HG03280 (cell line): ENCODE measurements around the gene USP24.
"Not testable (repeated sequence)": the region's sequence is repeated elsewhere in the genome, so short reads cannot be mapped to it uniquely, and the experiment has no call there.

ENCODE experiments used
- ATAC-seq: cut with Tn5 transposase; IDR thresholded peaks from one replicate; pipeline ENCODE4 v1.9.1; 2021; ENCODE audit warnings: mild to moderate bottlenecking, moderate library complexity; ENCODE audit not compliant: unreplicated experiment

USP24 gene

GRCh38 chr1:55127827-55128343, 87.3 kb downstream of the USP24 start:
- ATAC-seq: peak; percentile 64

DNA sequence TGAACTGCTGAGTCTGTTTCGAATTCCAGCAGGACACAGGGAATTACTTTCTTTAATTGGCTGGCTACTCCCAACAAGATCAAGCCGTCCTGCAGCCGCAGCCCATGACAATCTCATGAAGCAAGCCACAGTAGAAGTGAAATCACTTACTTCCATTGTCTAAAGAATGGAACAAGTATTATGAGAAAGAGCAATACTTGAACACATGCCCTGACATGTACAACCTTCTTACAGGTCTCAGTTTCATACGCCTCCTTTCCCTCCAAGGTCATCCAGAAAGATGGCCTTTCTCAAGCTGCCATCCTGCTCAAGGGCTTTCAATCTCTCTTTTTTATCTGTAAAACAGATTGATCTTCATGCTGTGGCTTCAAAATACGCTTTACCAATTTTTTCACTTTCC, 90.7 kb downstream of the USP24 start:
- ATAC-seq: no peak

GRCh38 chr1:55120538-55120937, 94.6 kb downstream of the USP24 start:
- no peak for ATAC-seq

- no peak for ATAC-seq
These were observed 96.4 kb downstream of the USP24 start for GRCh38 chr1:55118651-55119329.

GRCh38 chr1:55117941-55118340, 97.2 kb downstream of the USP24 start:
- no peak for ATAC-seq

- ATAC-seq: not testable (repeated sequence)
These were observed 106.2 kb downstream of the USP24 start for GRCh38 chr1:55109005-55109404.

DNA sequence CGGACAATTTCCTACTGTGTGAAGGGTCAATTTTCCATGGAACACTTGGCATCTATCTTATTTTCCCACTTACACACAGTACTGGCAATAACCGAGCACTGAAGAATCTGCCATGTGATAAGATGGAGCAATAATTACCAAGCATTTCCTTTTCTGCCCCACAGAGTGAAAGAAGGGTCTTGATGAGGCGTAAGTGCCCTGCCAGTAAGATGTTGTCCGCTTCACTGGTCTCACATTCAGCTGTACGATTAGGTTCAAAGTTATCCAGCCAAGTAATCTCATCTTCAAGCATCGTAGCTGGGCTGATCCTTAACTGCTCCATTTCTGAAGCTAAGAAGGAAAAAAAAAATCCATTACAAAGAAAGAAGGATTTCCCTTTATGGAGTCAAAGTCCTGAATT, 108.1 kb downstream of the USP24 start:
- no peak for ATAC-seq

- ATAC-seq: no peak
These were observed 111.3 kb downstream of the USP24 start for GRCh38 chr1:55103891-55104290.

DNA sequence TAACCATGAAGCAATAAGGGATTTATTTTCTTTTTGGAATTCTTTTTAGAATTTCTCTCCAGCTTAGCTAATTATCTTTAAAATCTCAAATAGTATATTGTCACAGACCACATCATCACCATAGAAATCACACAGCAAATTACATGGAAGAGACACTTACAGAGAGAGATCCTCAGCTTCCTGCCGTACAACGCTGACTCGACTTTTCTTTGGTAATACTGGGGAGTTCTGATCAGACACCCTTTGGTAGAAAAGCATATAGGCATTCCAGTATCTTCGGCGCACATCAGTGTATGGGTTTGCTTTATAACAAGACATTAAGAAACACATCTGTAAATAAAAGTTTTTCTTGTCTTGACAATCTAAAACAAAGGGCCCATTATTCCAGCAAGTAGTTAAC, 120.1 kb downstream of the USP24 start:
- no peak for ATAC-seq

- no peak for ATAC-seq
These were observed 122.7 kb downstream of the USP24 start for GRCh38 chr1:55092475-55092874.

- ATAC-seq: no peak
These were observed 125.5 kb downstream of the USP24 start for GRCh38 chr1:55089683-55090082.

DNA sequence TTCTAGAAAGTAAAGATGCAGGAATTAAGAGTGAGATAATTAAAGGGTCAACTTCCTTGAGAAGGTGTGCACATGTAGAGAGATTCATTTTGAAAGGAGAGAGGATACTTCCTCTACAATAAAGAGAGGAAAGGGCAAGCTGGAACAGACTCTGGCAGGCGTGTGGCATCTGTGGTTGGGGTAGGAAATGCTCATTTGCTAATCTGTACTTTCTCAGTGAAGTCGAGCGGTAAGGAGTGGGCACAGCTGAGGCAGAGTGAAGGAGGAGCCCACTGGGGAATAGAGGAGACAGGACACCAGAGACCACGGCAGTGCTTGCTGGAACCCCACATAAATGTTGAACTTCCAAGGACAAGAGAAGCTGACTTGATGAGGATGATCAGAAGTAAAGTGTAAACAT, 126.8 kb downstream of the USP24 start:
- ATAC-seq: no peak

GRCh38 chr1:55087439-55087838, 127.7 kb downstream of the USP24 start:
- no peak for ATAC-seq

- ATAC-seq: no peak
These were observed 130.9 kb downstream of the USP24 start for GRCh38 chr1:55084257-55084656.

- ATAC-seq: no peak
These were observed 133.3 kb downstream of the USP24 start for GRCh38 chr1:55081905-55082296.

DNA sequence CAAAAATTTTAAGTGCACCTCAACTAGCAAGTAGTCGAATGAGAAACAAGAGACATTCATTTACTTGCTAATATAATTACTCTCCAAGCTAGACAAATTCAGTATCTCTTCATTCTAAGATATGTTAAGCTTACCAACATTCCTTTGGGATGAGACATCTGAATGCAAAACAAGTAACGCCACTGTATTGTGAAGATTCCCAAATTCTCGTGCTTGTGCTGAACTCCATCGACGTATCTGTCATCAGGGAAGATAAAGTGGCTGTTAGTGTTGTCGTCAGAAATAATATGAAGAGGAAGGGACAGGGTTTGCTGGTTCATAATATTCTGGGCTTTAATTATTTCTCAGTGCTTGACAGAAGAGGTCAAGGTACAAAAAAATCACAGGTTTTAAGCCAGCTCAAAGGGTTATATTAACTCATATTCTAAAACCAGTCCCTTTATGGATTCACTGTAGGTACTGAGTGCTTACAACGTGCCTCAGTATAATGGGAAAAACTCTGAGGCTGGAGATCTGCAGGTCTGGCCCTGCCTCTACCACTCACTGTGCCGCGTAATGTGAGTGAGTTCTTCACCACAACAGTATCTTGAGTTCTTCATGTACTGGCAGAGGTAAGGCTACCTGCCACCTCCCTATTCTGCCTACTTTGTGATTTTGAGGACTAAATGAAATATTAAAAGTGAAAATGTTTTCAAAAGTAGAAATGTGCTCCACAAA, 133.8 kb downstream of the USP24 start:
- ATAC-seq: no peak

GRCh38 chr1:55079651-55080050, 135.5 kb downstream of the USP24 start:
- no peak for ATAC-seq

DNA sequence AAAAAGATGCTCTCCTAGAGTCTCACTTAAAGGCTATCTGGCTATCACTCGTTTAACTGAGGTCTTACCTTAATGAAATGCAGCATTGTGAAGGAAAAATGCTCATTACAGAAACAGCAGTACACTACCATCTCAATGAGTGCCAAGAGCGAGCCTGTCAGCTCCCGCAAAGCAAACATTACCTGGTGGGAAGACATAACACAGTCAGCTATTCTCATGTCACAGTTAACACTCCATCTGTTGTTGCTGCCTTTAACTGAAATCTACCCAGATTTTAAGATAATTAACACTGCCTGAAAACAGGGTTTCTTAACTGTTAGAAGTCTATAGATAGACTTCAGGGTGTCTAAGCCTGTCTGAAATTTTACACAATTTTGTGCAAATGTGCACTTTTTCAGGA, 136.7 kb downstream of the USP24 start:
- no peak for ATAC-seq

DNA sequence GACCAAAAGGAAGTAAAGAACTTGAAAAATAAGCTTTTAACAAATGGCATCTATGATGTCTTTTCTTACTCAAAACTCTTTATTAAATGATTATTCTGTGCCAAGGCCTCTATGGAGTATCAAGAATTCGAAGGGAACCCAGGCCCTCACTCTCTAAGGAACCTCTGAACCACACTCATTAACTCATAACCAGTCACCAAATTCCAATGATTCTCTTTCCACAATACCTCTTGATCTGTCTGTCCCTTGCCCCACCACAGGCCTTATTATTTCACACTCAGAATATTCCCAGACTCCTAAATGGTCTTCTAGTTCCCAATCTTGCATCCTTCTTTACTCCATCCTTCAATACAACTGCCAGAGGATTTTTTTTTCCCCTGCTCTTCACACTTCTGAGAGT, 138.8 kb downstream of the USP24 start:
- ATAC-seq: no peak

GRCh38 chr1:55074455-55074854, 140.7 kb downstream of the USP24 start:
- no peak for ATAC-seq

GRCh38 chr1:55073187-55073916, 141.8 kb downstream of the USP24 start:
- ATAC-seq: no peak

DNA sequence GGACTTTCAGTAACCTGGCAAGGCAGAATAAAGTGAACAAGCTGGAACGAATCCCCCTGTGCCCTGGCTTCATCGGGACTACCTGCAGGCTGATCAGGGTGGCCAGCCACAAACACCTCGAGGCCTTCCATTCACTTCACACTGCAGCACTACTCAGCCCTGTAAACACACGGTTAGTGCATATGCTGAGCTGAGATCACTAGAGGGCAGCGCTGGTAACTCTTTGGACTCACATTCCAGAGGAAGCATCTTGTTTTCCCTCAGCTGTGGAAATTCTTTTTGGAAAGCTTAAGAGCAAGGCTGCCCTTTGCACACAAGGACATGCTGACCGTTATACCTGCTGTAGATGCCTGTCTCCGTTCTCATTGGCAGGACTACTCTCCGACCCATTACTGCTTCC, 143.7 kb downstream of the USP24 start:
- no peak for ATAC-seq
